Activated T-cell treated with anti-CD3 and anti-CD28 coated beads, Interleukin-2, amount 50 U/mL, for 1 hour (primary cell): ENCODE results near the gene DYDC2.
"Not testable (repeated sequence)": the region's sequence is repeated elsewhere in the genome, so short reads cannot be mapped to it uniquely, and the experiment has no call there.

Source experiments
- DNase-seq: peaks from one replicate; pipeline ENCODE4 v3.0.0-alpha.2; 2020

Gene DYDC2

DNA sequence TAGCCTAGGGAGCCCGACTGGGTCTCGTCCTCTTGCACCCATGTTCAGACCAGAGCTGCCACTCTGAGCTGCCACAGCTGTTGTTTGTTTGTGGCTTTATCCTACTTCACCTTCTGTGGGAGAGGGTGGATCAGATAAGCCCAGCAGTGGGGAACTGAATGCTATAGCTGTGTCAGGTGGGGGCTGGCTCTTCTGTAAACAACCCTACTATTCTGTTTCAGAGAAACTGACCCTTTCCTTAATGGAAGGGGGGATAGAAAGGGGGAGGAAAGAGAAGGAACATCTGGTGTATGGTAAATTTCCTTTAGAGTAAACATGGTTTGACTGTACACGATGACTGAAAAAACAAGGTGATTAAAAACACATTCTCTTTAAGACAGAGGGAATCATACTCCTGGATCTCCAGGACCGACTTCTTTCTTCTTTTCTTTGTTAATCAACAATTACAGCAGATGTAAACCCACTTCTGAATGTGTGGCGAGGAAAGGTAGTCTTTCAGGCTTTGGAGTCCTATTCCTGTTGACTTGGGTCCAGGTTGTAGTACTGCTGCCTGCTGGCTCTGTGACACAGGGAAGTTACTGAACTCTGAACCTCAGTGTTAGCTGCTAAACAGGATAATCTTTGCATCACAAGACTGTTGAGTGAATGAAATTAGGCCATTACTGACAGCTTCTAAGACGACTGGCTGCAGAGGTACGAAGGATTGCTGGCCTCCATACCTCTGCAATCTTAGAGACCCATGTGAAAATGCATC, 57.7 kb downstream of the DYDC2 start:
- no peak for DNase-seq

DNA sequence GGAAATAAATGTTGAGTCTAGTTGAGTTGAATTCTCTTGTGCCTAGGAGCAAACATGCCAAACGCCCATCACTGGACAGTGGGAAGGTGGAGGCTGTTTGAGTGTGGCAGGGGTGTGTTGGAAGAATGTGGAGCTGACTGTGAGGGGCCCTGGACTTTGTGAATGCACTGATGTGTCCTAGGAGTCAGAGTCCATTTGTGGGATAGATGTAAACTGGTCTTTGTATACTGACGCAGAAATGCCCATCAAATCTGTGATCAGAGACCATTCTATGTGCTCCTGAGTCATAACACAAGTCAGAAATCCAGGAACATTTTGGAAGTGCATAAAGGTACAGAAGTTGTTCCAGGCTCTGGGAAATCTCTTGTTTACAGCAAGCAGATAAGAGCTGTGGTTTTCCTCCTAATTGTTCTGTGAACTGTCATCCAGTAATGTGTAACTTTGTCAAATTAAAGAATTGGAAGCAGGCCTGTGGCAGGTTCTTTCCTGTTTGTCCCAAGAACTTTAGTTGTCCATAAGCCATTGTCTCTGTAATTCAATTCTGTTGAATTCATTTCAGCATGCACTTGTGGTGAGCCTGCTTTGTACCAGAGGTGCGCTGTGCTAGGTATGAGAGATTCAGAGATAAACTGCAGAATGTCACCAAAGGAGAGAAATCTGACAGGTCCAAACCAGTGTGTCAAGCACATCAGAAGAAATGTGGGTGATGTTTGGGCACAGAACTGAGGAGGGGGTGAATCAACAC, 59.3 kb downstream of the DYDC2 start:
- DNase-seq = no peak

DNA sequence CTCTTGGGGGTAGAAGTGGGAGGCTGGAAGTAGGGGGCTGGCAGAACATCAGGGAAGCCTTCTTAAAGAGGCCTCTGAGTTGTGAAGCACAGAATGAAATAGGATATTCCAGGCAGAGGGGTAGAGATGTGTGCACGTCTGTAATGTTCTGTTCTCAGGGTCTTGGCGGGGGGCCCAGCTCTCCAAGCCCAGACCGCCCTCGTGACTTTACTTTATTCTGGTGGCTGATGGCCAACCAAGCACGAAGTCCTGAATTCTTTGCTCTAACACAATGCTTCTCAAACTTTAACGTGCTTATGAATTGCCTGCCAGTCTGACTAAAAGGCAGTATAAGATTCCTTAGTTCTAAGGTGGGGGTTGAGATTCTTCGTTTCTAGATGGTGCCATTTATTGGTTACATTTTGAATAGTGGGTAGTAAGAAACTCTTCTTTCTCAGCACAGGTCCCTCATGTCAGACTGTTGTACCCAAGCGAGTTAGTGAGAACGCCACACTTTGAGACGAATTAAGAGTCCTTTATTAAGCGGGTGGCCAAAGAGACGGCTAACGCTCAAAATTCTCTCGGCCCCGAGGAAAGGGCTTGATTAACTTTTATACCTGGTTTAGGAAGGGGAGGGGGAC, 60.0 kb downstream of the DYDC2 start:
- no peak for DNase-seq

DNA sequence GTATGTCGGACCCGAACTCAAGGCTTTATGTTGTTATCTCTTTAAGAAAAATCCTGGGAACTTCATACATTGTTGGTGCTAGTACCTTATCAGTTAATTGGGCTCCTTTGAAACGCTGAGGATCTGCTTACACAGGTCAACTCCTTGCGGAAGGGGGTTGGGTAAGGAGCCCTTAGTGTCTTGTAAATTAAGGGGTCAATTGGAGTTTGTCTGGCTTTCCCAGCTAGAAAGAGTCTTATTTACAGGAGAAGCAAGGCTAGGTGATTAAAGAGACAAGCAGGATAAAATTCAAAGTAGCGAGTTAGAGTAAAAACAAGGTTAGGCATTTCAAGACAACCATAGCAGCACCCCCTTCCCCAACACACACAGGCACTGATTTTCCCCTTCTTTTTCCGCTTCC, 60.7 kb downstream of the DYDC2 start:
- not testable (repeated sequence) for DNase-seq
